PC-9 (cell line): Measurements from ENCODE around the gene NXPH1. TPM values are rescaled to one million over a fixed set of nuclear protein-coding genes. Genes with fewer than 3 reads are reported as not detected.

ENCODE experiments used
- BruUV-seq: library from RNA; stranded (reverse); fragments of 400-500 nt; replicated peaks from 2 replicates; lab custom pipeline; 2021; lab: Mats Ljungman, UMichigan
- CTCF ChIA-PET: fragments of 300-600 bp; sonication (Branson Sonifier 250); formaldehyde crosslinking; loops from one replicate; lab custom pipeline; 2022; ENCODE audit warnings: antibody characterized with exemption; lab: Charles Lee
- POLR2A ChIA-PET: fragments of 300-600 bp; sonication (Branson Sonifier 250); formaldehyde crosslinking; loops from one replicate; lab custom pipeline; 2022; ENCODE audit warnings: antibody characterized with exemption; ENCODE audit not compliant: unreplicated experiment; lab: Charles Lee
- DNase-seq, 2 experiments: peaks; one replicate each; pipeline versions ENCODE4 v3.0.0 to v3.0.0-alpha.2; 2015 to 2022; ENCODE audit warnings: mixed read lengths in 1 of 2
- H2AFZ ChIP-seq: fragments of 200-600 bp; sonication (generic); 2 replicates; pipeline ENCODE4 v1.8.1; 2017; ENCODE audit warnings: antibody characterized with exemption
- H3F3A ChIP-seq: fragments of 200-600 bp; sonication (generic); 2 replicates; pipeline ENCODE4 v1.8.1; 2017; ENCODE audit warnings: antibody characterized with exemption, mild to moderate bottlenecking, low read depth; ENCODE audit not compliant: insufficient read depth
- H3K27ac ChIP-seq: fragments of 200-600 bp; sonication (generic); 2 replicates; pipeline ENCODE4 v1.6.1; 2016; ENCODE audit warnings: mixed run types
- H3K27me3 ChIP-seq: fragments of 200-600 bp; sonication (generic); 2 replicates; pipeline ENCODE4 v1.6.1; 2016; ENCODE audit warnings: low read depth, mixed run types; ENCODE audit not compliant: insufficient read depth
- H3K36me3 ChIP-seq: fragments of 200-600 bp; sonication (generic); 2 replicates; pipeline ENCODE4 v1.6.1; 2016; ENCODE audit warnings: low read depth, mixed run types
- H3K4me1 ChIP-seq: fragments of 200-600 bp; sonication (generic); replicated peaks from 2 replicates; pipeline ENCODE4 v1.6.1; 2016; ENCODE audit warnings: mixed run types; ENCODE audit not compliant: insufficient read depth
- H3K4me2 ChIP-seq: fragments of 200-600 bp; sonication (generic); 2 replicates; pipeline ENCODE4 v1.6.1; 2017; ENCODE audit warnings: mixed run types
- H3K4me3 ChIP-seq: fragments of 200-600 bp; sonication (generic); 2 replicates; pipeline ENCODE4 v1.6.1; 2016; ENCODE audit warnings: mixed run types
- H3K79me2 ChIP-seq: fragments of 200-600 bp; sonication (generic); 2 replicates; pipeline ENCODE4 v1.6.1; 2017; ENCODE audit warnings: low read depth, mixed run types
- H3K9me2 ChIP-seq: fragments of 200-600 bp; sonication (generic); 2 replicates; pipeline ENCODE4 v1.8.1; 2017; ENCODE audit warnings: mild to moderate bottlenecking; ENCODE audit not compliant: insufficient read depth
- H3K9me3 ChIP-seq: fragments of 200-600 bp; sonication (generic); 2 replicates; pipeline ENCODE4 v1.8.1; 2016; ENCODE audit warnings: low read depth; ENCODE audit not compliant: insufficient read depth
- H4K20me1 ChIP-seq: fragments of 200-600 bp; sonication (generic); 2 replicates; pipeline ENCODE4 v1.8.1; 2017; ENCODE audit not compliant: insufficient read depth
- CTCF ChIP-seq: fragments of 200-600 bp; sonication (generic); conservative IDR thresholded peaks from 2 replicates; pipeline ENCODE4 v1.6.1; 2017; ENCODE audit warnings: mixed run types, antibody characterized with exemption, mild to moderate bottlenecking, moderate library complexity
- EZH2 ChIP-seq: fragments of 200-600 bp; sonication (generic); IDR thresholded peaks from 2 replicates; pipeline ENCODE4 v1.8.0; 2017; ENCODE audit warnings: antibody characterized with exemption, low read depth
- intact Hi-C: fragments of 100-400 bp; cut with micrococcal nuclease; formaldehyde crosslinking; loops from one replicate; pipeline ENCODE4 v1.10.0; 2022; ENCODE audit not compliant: unreplicated experiment
- total RNA-seq: library from RNA; stranded (reverse); gene quantifications from 2 replicates; pipeline ENCODE4 v1.2.3, GENCODE V29; 2021

NXPH1 gene
- total RNA-seq, 1 experiment from 2014 or later: not detected

- no peaks in the 10 kb centered on the region for H3K4me1 ChIP-seq
- no peak overlapping the region for H3K27ac ChIP-seq
- no peaks in the 10 kb centered on the region for H3K36me3 ChIP-seq
- no peaks in the 10 kb centered on the region for H3K79me2 ChIP-seq
- TF ChIP-seq CTCF (no peak), EZH2 (no peak)
- no peak for DNase-seq
- no peaks in the 10 kb centered on the region for H3K9me2 ChIP-seq
- POLR2A ChIA-PET: no interaction called here
- H3K4me3 ChIP-seq: no peak overlapping the region
- H3K4me2 ChIP-seq: no peak overlapping the region
- no peaks in the 10 kb centered on the region for H3F3A ChIP-seq
- CTCF ChIA-PET: no interaction called here
- H2AFZ ChIP-seq: no peak overlapping the region
- H3K27me3 ChIP-seq: no peaks in the 10 kb centered on the region
- no peaks in the 10 kb centered on the region for H4K20me1 ChIP-seq
- BruUV-seq: no TSS peak
- H3K9me3 ChIP-seq: no peaks in the 10 kb centered on the region
- intact Hi-C loops: no loop called here
Observed at GRCh38 chr7:8781166-8781565, 347.8 kb downstream of the NXPH1 start.

- H3K36me3 ChIP-seq: no peaks in the 10 kb centered on the region
Observed at GRCh38 chr7:8783229-8783628, 349.8 kb downstream of the NXPH1 start.

GRCh38 chr7:8785081-8785480, 351.7 kb downstream of the NXPH1 start:
- H3K27ac ChIP-seq: no peak overlapping the region
- H2AFZ ChIP-seq: no peak overlapping the region
- H3K27me3 ChIP-seq: no peaks in the 10 kb centered on the region
- intact Hi-C loops: no loop called here
- TF ChIP-seq EZH2: no peak
- no peak for TF ChIP-seq CTCF
- no peak overlapping the region for H3K4me2 ChIP-seq
- H3K4me3 ChIP-seq: no peak overlapping the region
- H3K79me2 ChIP-seq: no peaks in the 10 kb centered on the region
- ChIA-PET POLR2A (no interaction called here), CTCF (no interaction called here)
- H3K4me1 ChIP-seq: no peaks in the 10 kb centered on the region
- no peak for DNase-seq
- no peaks in the 10 kb centered on the region for H3K9me2 ChIP-seq
- no TSS peak for BruUV-seq
- no peaks in the 10 kb centered on the region; the same call in 1 of the 2 replicates for H3K9me3 ChIP-seq
- no peaks in the 10 kb centered on the region for H3K36me3 ChIP-seq
- H4K20me1 ChIP-seq: no peaks in the 10 kb centered on the region
- no peaks in the 10 kb centered on the region for H3F3A ChIP-seq

More at GRCh38 chr7:8783229-8783628, 349.8 kb downstream of the NXPH1 start:
- Histone ChIP-seq H3K27ac (no peak overlapping the region), H3K4me1 (no peaks in the 10 kb centered on the region), H3K9me3 (no peaks in the 10 kb centered on the region; the same call in 1 of the 2 replicates), H2AFZ (no peak overlapping the region), H3K9me2 (no peaks in the 10 kb centered on the region), H3K79me2 (no peaks in the 10 kb centered on the region), H3F3A (no peaks in the 10 kb centered on the region), H3K4me2 (no peak overlapping the region), H3K4me3 (no peak overlapping the region), H4K20me1 (no peaks in the 10 kb centered on the region), H3K27me3 (no peaks in the 10 kb centered on the region)
- DNase-seq: no peak
- CTCF ChIA-PET: no interaction called here
- TF ChIP-seq EZH2 (no peak), CTCF (no peak)
- intact Hi-C loops: no loop called here
- POLR2A ChIA-PET: no interaction called here
- BruUV-seq: no TSS peak
